GM23338 (cell line): ENCODE measurements around the gene CADM4.

Experiments
- CREB1 ChIP-seq: fragments of 250-450 bp; sonication (Bioruptor Pico); IDR thresholded peaks from 2 replicates; pipeline ENCODE4 v1.5.0; 2020; ENCODE audit warnings: low read depth, mild to moderate bottlenecking, moderate library complexity
- CTCF ChIP-seq, 2 experiments: fragments of 200-600 bp in 1 of 2; sonication (generic) in 1 of 2; conservative IDR thresholded peaks; 2 replicates each; pipeline versions ENCODE4 v1.5.1 to v1.6.1; 2016 to 2017; ENCODE audit warnings: antibody characterized with exemption in 2 of 2, low read depth in 2 of 2, mild to moderate bottlenecking in 2 of 2, moderate library complexity in 1 of 2
- ETS1 ChIP-seq: IDR thresholded peaks from 2 replicates; pipeline ENCODE4 v1.6.1; 2016; ENCODE audit warnings: antibody characterized with exemption
- EZH2 ChIP-seq: fragments of 200-600 bp; sonication (generic); IDR thresholded peaks from one replicate; pipeline ENCODE4 v1.8.0; 2017; ENCODE audit warnings: antibody characterized with exemption, mild to moderate bottlenecking, low read depth; ENCODE audit not compliant: unreplicated experiment
- EZH2phosphoT487 ChIP-seq: fragments of 200-600 bp; sonication (generic); IDR thresholded peaks from one replicate; pipeline ENCODE4 v1.8.1; 2018; ENCODE audit warnings: antibody characterized with exemption; ENCODE audit not compliant: unreplicated experiment
- JUNB ChIP-seq: IDR thresholded peaks from one replicate; pipeline ENCODE4 v1.6.1; 2016; ENCODE audit warnings: antibody characterized with exemption; ENCODE audit not compliant: unreplicated experiment
- NANOG ChIP-seq: IDR thresholded peaks from 2 replicates; pipeline ENCODE4 v1.6.1; 2016; ENCODE audit warnings: antibody characterized with exemption, borderline replicate concordance
- POLR2AphosphoS5 ChIP-seq: IDR thresholded peaks from 2 replicates; pipeline ENCODE4 v1.6.1; 2016; ENCODE audit warnings: antibody characterized with exemption, low read depth
- ZNF114 ChIP-seq: fragments of 250-450 bp; sonication (Bioruptor Pico); IDR thresholded peaks from 2 replicates; pipeline ENCODE4 v1.5.0; 2020; ENCODE audit warnings: mild to moderate bottlenecking, moderate library complexity
- ZNF331 ChIP-seq: fragments of 250-450 bp; sonication (Bioruptor Pico); IDR thresholded peaks from 2 replicates; pipeline ENCODE4 v1.5.0; 2020; ENCODE audit warnings: low read depth, mild to moderate bottlenecking, moderate library complexity
- TF ChIP-seq, protein P1 (sequence below): IDR thresholded peaks from one replicate; pipeline ENCODE4 v1.6.1; 2018; ENCODE audit warnings: antibody characterized with exemption; ENCODE audit not compliant: unreplicated experiment
- TF ChIP-seq, protein P2 (sequence below): fragments of 250-450 bp; sonication (Bioruptor Pico); IDR thresholded peaks from 2 replicates; pipeline ENCODE4 v1.5.0; 2020; ENCODE audit warnings: mild to moderate bottlenecking, moderate library complexity

GRCh38 chr19:43591904-43592772 is 47.5 kb downstream of the CADM4 start:
- TF ChIP-seq CTCF (conservative IDR thresholded peaks at IDR 0.05; ENCODE audit: low read depth in 2 of 2) (no peak), CREB1 (CRISPR knock-in tag) (no peak), EZH2 (no peak), EZH2phosphoT487 (no peak), ZNF114 (no peak), POLR2AphosphoS5 (no peak), JUNB (no peak), ETS1 (no peak), ZNF331 (no peak), NANOG (no peak)
- TF ChIP-seq, protein P1, sequence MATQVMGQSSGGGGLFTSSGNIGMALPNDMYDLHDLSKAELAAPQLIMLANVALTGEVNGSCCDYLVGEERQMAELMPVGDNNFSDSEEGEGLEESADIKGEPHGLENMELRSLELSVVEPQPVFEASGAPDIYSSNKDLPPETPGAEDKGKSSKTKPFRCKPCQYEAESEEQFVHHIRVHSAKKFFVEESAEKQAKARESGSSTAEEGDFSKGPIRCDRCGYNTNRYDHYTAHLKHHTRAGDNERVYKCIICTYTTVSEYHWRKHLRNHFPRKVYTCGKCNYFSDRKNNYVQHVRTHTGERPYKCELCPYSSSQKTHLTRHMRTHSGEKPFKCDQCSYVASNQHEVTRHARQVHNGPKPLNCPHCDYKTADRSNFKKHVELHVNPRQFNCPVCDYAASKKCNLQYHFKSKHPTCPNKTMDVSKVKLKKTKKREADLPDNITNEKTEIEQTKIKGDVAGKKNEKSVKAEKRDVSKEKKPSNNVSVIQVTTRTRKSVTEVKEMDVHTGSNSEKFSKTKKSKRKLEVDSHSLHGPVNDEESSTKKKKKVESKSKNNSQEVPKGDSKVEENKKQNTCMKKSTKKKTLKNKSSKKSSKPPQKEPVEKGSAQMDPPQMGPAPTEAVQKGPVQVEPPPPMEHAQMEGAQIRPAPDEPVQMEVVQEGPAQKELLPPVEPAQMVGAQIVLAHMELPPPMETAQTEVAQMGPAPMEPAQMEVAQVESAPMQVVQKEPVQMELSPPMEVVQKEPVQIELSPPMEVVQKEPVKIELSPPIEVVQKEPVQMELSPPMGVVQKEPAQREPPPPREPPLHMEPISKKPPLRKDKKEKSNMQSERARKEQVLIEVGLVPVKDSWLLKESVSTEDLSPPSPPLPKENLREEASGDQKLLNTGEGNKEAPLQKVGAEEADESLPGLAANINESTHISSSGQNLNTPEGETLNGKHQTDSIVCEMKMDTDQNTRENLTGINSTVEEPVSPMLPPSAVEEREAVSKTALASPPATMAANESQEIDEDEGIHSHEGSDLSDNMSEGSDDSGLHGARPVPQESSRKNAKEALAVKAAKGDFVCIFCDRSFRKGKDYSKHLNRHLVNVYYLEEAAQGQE: no peak
- TF ChIP-seq, protein P2, sequence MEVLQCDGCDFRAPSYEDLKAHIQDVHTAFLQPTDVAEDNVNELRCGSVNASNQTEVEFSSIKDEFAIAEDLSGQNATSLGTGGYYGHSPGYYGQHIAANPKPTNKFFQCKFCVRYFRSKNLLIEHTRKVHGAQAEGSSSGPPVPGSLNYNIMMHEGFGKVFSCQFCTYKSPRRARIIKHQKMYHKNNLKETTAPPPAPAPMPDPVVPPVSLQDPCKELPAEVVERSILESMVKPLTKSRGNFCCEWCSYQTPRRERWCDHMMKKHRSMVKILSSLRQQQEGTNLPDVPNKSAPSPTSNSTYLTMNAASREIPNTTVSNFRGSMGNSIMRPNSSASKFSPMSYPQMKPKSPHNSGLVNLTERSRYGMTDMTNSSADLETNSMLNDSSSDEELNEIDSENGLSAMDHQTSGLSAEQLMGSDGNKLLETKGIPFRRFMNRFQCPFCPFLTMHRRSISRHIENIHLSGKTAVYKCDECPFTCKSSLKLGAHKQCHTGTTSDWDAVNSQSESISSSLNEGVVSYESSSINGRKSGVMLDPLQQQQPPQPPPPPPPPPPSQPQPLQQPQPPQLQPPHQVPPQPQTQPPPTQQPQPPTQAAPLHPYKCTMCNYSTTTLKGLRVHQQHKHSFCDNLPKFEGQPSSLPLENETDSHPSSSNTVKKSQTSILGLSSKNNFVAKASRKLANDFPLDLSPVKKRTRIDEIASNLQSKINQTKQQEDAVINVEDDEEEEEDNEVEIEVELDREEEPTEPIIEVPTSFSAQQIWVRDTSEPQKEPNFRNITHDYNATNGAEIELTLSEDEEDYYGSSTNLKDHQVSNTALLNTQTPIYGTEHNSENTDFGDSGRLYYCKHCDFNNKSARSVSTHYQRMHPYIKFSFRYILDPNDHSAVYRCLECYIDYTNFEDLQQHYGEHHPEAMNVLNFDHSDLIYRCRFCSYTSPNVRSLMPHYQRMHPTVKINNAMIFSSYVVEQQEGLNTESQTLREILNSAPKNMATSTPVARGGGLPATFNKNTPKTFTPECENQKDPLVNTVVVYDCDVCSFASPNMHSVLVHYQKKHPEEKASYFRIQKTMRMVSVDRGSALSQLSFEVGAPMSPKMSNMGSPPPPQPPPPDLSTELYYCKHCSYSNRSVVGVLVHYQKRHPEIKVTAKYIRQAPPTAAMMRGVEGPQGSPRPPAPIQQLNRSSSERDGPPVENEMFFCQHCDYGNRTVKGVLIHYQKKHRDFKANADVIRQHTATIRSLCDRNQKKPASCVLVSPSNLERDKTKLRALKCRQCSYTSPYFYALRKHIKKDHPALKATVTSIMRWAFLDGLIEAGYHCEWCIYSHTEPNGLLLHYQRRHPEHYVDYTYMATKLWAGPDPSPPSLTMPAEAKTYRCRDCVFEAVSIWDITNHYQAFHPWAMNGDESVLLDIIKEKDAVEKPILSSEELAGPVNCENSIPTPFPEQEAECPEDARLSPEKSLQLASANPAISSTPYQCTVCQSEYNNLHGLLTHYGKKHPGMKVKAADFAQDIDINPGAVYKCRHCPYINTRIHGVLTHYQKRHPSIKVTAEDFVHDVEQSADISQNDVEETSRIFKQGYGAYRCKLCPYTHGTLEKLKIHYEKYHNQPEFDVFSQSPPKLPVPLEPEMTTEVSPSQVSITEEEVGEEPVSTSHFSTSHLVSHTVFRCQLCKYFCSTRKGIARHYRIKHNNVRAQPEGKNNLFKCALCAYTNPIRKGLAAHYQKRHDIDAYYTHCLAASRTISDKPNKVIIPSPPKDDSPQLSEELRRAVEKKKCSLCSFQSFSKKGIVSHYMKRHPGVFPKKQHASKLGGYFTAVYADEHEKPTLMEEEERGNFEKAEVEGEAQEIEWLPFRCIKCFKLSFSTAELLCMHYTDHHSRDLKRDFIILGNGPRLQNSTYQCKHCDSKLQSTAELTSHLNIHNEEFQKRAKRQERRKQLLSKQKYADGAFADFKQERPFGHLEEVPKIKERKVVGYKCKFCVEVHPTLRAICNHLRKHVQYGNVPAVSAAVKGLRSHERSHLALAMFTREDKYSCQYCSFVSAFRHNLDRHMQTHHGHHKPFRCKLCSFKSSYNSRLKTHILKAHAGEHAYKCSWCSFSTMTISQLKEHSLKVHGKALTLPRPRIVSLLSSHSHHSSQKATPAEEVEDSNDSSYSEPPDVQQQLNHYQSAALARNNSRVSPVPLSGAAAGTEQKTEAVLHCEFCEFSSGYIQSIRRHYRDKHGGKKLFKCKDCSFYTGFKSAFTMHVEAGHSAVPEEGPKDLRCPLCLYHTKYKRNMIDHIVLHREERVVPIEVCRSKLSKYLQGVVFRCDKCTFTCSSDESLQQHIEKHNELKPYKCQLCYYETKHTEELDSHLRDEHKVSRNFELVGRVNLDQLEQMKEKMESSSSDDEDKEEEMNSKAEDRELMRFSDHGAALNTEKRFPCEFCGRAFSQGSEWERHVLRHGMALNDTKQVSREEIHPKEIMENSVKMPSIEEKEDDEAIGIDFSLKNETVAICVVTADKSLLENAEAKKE (CRISPR knock-in tag): no peak
